Thoracic aorta (tissue), 2 donors: Measurements from ENCODE around the gene USP31. TPM values are rescaled to one million over a fixed set of nuclear protein-coding genes. Genes with fewer than 3 reads are reported as not detected.

ENCODE experiments used
- ATAC-seq: fragments of 150-250 bp; one replicate; pipeline ENCODE4 v1.8.0; 2017; ENCODE audit warnings: low read depth; ENCODE audit not compliant: insufficient number of reproducible peaks, low FRiP score
- DNase-seq: peaks from one replicate; pipeline ENCODE4 v3.0.0-alpha.2; 2020; ENCODE audit warnings: low spot score
- H3K27ac ChIP-seq, 2 donors: fragments of 200-600 bp; sonication (generic); 1 replicate in 1 of 2; 2 replicates in 1 of 2; pipeline ENCODE4 v1.5.1; 2016; ENCODE audit warnings: mild to moderate bottlenecking in 2 of 2, moderate library complexity in 2 of 2
- H3K27me3 ChIP-seq: fragments of 200-600 bp; sonication (generic); replicated peaks from 2 replicates; pipeline ENCODE4 v1.6.0; 2016; ENCODE audit warnings: mild to moderate bottlenecking; ENCODE audit not compliant: insufficient read depth
- H3K36me3 ChIP-seq: fragments of 200-600 bp; sonication (generic); one replicate; pipeline ENCODE4 v1.5.1; 2016
- H3K4me1 ChIP-seq, 2 donors: fragments of 200-600 bp; sonication (generic); 1 replicate in 1 of 2; 2 replicates in 1 of 2; pipeline versions ENCODE4 v1.5.1 to v1.6.0; 2016; ENCODE audit warnings: low read depth in 2 of 2, mild to moderate bottlenecking in 1 of 2; ENCODE audit not compliant: control insufficient read depth in 1 of 2
- H3K4me3 ChIP-seq: fragments of 200-600 bp; sonication (generic); 2 replicates; pipeline ENCODE4 v1.5.1; 2016; ENCODE audit warnings: mild to moderate bottlenecking
- H3K9me3 ChIP-seq: fragments of 200-600 bp; sonication (generic); 2 replicates; pipeline ENCODE4 v1.5.1; 2016
- CTCF ChIP-seq: fragments of 200-600 bp; sonication (generic); IDR thresholded peaks from one replicate; pipeline ENCODE4 v1.5.1; 2019; ENCODE audit warnings: antibody characterized with exemption
- total RNA-seq, 2 donors: library from RNA; depleted of rRNA; stranded (reverse); fragments of >200 nt; gene quantifications; one replicate each; pipeline versions ENCODE4 v1.1.0 to v1.2.3, GENCODE V29; 2016

USP31 gene
- total RNA-seq, 2 donors from 2014 or later, result 19.6 to 25.0 TPM

GRCh38 chr16:23188911-23189310 lies 39.7 kb upstream of the USP31 start:
- H3K27me3 ChIP-seq, result peaks cover 2% of the 10 kb centered on the region

GRCh38 chr16:23187341-23187740 lies 38.1 kb upstream of the USP31 start:
- H3K36me3 ChIP-seq, result no peaks in the 10 kb centered on the region
- H3K27me3 ChIP-seq, result peaks cover 16% of the 10 kb centered on the region
- no peaks in the 10 kb centered on the region for H3K9me3 ChIP-seq
- ATAC-seq (no peak), DNase-seq (no peak)
- TF ChIP-seq CTCF, result no peak
- no peak overlapping the region for H3K4me3 ChIP-seq
- H3K4me1 ChIP-seq, result peaks cover 8 to 24% of the 10 kb centered on the region in 2 donors
- H3K27ac ChIP-seq, result no peak overlapping the region

More at GRCh38 chr16:23188911-23189310, 39.7 kb upstream of the USP31 start:
- Histone ChIP-seq H3K4me1 (peaks cover 0 to 13% of the 10 kb centered on the region in 2 donors), H3K27ac (no peak overlapping the region), H3K36me3 (no peaks in the 10 kb centered on the region), H3K4me3 (no peak overlapping the region), H3K9me3 (no peaks in the 10 kb centered on the region)
- ATAC-seq (no peak), DNase-seq (no peak)
- TF ChIP-seq CTCF, result no peak

- DNase-seq, result no peak
- ATAC-seq, result no peak
- H3K27me3 ChIP-seq, result peaks cover 16% of the 10 kb centered on the region
Measured at GRCh38 chr16:23186171-23186570, 36.9 kb upstream of the USP31 start.

GRCh38 chr16:23185656-23186055 lies 36.4 kb upstream of the USP31 start:
- DNase-seq, result no peak
- Histone ChIP-seq H3K4me1 (peaks cover 10 to 28% of the 10 kb centered on the region in 2 donors), H3K9me3 (no peaks in the 10 kb centered on the region), H3K27me3 (peaks cover 16% of the 10 kb centered on the region), H3K27ac (no peak overlapping the region), H3K4me3 (no peak overlapping the region), H3K36me3 (no peaks in the 10 kb centered on the region)
- TF ChIP-seq CTCF, result no peak
- ATAC-seq, result no peak

More at GRCh38 chr16:23186171-23186570, 36.9 kb upstream of the USP31 start:
- H3K4me3 ChIP-seq, result no peak overlapping the region
- H3K9me3 ChIP-seq, result no peaks in the 10 kb centered on the region
- H3K27ac ChIP-seq, result no peak overlapping the region
- no peak for TF ChIP-seq CTCF
- peaks cover 10 to 28% of the 10 kb centered on the region in 2 donors for H3K4me1 ChIP-seq
- no peaks in the 10 kb centered on the region for H3K36me3 ChIP-seq

GRCh38 chr16:23183543-23183862 lies 34.3 kb upstream of the USP31 start:
- DNase-seq (no peak), ATAC-seq (no peak)
- peaks cover 16% of the 10 kb centered on the region for H3K27me3 ChIP-seq
- H3K36me3 ChIP-seq, result no peaks in the 10 kb centered on the region
- no peaks in the 10 kb centered on the region for H3K9me3 ChIP-seq
- no peak for TF ChIP-seq CTCF
- H3K27ac ChIP-seq, result no peak overlapping the region
- H3K4me3 ChIP-seq, result no peak overlapping the region
- H3K4me1 ChIP-seq, result peaks cover 10 to 28% of the 10 kb centered on the region in 2 donors
